Kidney tubule cell (primary cell): ENCODE measurements around the gene EFCAB9.

Experiments
- DNase-seq: peaks from one replicate; pipeline ENCODE4 v3.0.0-alpha.2; 2018; ENCODE audit warnings: low spot score

EFCAB9 gene

DNA sequence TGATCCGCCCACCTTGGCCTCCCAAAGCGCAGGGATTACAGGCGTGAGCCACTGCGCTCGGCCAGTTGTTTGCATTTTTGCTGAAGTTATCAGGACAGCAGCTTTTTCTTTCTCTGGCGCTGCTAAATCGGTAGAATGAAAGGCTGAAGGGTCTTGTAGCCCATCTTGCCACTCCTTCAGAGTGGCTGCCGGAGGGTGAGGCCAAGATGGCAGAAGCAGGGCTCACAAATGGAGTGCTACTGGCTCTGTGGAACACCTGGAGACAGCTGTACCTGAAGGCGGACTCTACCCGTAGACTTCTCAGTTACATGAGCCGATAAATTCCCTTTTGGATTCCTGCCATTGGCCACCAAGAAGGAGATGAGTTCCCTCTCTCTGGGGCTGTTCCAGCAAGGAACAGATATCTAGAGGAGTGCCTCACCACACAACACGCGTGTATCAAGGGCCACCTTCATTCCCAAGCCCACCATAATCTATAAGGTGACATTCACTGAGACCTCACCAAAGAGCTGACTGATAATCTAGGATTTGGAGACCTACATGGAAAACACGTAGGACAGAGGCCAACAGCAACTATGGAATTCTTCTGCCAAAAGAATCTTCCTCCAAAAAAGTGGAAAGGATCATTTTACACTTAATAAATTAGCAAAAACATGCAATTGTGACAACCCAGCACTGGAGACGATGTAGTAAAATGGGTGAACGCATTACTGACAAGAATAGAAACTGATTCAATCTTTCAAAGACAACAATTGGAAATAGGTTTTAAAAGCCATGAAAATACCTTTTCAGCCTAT lies 27.7 kb upstream of the EFCAB9 start:
- no peak for DNase-seq

DNA sequence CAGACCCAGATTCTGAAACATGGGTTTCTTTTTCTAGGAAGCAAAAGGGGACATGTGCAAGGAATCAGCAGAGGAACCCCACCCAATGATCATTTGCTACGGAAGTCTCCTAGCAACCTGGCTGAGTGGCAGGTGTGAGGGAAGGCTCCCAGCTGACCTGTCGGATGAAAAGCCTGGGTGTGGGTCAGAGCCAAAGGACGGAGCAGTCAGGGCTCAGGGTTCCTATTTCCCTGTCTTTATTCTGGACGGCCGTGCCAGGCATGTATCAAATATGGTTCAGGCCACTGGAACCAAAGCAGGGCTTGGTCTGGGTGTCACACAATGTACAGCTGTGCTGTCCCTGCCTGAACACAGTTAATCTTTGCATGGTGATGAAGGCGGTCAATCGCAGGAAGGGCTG lies 26.1 kb upstream of the EFCAB9 start:
- no peak for DNase-seq

DNA sequence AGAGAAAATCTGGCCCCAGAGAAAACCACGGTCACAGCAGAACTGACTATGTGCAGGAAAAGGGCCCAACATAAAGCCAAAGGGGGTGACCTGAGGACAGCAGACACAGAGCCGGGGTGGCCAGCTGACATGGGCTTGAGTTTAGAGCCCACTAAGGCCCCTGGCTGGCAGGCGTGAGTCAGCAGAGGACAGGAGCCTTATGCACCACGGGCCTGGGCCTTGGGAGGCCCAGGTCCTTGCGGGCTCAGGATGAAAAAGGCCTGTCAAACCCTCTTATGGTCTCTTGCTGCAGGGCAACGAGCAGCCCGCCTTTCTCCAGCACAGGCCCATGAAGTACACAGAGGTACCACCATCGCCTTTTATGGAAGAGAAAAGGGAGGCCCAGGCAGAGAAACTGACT lies 25.7 kb upstream of the EFCAB9 start:
- DNase-seq = no peak

DNA sequence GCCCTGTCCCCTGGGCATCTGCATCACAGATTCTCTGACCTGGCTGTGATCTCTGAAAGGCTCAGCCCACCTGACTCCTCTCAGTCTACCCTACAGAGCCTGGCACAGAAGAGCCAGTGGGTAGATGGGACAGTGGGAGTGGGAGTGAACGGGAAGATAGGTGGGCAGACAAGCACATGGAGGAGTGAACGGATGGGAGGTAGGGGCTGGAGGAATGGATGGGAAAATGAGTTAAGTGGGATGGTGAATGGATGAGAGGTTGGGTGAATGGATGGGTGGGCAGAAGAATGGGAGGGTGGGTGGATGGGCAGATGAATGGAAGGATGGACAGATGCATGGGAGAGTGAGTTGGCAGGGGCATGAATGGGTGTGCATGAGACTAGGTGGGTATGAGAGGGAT lies 24.8 kb upstream of the EFCAB9 start:
- DNase-seq = no peak

DNA sequence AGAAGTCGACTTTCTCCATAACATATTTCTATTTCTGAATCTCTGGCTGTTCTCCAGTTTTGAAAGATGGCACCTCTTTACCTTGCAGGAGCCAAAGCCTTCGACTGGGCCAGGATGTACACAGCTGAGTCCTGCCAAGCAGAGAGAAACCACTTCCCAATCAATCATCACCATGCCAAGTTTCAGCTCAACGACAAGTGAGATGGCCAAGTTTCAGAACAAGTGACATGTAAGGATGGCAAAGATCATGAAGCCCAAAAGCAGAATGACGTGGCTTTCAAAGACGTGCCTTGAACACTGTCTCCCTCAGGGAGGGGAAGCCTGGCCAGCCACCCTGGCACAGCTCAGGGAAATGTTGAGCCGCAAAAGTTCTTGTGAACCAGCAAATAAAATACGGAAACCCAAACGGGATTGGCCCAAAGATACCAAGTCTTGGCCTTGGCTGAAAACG lies 23.7 kb upstream of the EFCAB9 start:
- no peak for DNase-seq

DNA sequence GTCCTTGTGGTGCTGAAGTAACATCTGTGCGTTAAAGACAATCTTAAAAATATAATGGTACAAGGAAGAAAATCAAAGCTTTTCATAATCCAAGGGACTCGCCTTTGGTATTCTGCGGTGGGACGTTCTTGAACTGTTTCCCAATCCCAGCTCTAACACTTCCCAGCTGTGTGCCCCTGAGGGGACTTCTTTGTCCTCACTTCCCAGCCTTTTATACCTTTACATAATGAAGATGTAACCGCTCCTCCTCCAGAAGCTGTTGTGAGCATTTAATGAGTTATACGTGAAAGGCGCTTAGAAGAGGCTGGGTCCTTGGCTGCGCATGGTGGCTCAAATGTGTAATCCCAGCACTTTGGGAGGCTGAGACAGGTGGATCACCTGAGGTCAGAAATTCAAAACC lies 22.9 kb upstream of the EFCAB9 start:
- no peak for DNase-seq

DNA sequence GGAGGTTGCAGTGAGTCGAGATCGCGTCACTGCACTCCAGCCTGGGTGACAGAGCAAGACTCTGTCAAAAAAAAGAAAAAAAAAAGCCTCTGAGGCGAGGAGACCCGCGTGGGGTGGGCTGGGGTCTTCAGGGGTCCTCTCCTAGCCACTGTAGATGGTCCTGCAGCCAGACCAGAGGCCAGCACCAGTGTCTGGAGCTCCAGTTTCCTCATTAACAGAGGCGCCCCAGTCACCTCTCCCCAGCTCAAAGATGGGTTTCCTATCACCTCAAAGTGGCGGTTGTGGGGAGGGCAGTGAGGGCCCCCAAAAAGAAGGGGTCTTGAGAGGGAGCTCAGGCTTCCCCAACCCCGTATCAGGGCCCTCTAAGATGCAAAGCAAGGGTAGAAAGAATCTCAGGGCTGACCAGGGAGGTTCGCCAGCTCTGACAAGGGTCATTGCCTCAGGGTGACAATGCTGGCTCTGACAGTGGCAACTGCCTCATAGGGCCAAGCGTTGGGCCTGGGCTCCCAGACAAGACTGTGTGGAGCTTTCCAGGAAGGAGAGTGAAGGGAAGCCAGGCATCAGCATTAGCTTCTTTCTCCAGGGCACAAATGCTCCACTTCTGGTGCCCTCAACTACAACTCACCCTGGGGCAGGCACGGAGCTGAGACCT lies 20.9 kb upstream of the EFCAB9 start:
- no peak for DNase-seq

DNA sequence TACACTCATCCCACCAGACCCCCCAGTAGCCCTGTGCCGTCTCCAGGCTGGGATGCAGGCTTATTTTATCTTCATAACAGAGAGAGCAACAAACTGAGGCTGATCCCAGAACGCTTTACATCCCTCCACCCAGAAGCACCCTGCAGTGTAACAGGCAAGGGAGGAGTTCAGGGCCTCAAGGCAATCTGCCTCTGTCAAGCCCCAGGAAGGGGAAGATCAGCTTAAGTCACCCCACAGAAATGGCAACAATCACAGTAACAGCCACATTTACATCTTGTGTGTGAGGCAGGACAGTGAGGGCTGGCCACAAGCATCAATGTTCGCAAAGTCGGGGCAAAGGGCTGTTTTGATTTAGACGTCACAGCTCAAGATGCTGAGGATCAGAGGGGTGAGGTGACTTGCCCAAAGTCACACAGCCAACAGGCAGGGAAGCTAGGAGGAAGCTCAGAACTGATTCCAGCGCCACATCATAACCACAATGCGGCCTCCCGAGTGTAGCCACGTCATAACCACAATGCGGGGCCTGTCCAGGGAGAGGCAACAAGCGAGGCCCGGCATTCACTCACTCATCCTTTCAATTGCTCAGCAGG lies 20.3 kb upstream of the EFCAB9 start:
- DNase-seq = peak; percentile 28

DNA sequence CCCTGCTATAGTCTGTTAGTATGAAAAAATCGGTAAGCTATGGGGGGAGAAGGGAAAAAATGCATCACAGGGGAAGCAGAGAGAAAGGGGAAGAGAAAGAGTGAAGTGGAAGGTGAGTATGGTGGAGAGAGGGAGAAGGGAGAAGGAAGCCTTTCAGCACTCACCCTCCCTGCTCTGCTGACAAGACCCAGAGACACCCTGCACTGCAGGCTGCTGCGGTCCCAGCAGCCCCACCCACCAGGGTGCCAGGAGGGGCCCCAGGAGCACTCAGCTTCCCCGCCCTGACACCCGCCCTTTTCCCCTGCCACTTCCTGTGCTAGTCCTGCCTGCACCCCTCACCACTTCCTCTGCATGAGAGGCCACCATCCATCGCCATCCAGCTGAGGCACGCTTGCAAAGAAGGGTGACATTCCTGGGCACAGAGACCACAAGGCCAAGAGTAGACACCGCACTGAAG lies 18.7 kb upstream of the EFCAB9 start:
- no peak for DNase-seq

DNA sequence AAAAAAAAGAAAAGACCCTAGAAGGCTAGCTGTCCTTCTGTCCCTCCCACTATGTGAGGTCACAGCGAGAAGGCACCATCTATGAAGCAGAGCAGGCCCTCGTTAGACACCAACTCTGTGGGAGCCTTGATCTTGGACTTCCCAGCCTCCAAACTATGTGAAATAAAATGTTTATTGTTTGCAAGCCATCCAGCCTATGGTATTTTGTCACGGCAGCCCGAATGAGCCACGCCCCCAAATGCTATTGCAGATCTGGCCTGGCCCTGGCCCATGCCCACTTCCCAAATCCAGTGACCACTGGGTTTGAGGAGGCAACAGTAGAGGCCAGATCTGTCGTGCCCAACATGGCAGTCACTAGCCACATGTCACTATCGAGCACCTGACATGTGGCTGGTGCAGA lies 16.8 kb upstream of the EFCAB9 start:
- no peak for DNase-seq

DNA sequence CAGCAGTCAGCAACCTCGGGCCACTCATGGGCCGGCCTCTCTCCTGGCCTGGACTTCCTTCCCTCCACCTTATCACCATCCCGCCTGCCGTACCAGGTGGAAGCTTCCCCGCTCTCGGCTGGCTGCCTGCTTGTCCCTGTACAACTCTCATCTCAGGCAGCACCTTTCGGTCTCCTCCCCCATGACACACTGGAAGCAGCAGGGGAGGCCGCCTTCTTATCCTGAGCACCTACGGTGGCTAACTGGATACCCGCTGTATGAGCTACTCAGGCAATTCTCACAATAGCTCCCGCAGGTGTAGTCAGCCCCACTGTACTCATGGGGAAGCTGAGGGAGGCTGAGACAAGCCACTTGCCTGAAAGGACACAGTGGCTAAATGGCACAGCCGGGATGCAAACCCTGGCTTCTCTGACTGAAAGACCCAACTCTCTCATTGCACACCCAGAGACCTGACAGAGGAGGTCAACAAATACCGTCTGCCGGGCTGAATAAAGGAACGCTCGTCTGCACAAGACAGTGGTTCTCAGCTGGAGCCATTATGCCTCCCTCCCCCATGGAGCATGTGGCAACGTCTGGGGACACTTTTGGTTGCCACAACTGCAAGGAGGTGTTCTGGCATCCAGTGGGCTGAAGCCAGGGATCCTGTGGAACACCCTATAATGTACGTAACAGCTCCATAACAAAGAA lies 15.5 kb upstream of the EFCAB9 start:
- DNase-seq = no peak

DNA sequence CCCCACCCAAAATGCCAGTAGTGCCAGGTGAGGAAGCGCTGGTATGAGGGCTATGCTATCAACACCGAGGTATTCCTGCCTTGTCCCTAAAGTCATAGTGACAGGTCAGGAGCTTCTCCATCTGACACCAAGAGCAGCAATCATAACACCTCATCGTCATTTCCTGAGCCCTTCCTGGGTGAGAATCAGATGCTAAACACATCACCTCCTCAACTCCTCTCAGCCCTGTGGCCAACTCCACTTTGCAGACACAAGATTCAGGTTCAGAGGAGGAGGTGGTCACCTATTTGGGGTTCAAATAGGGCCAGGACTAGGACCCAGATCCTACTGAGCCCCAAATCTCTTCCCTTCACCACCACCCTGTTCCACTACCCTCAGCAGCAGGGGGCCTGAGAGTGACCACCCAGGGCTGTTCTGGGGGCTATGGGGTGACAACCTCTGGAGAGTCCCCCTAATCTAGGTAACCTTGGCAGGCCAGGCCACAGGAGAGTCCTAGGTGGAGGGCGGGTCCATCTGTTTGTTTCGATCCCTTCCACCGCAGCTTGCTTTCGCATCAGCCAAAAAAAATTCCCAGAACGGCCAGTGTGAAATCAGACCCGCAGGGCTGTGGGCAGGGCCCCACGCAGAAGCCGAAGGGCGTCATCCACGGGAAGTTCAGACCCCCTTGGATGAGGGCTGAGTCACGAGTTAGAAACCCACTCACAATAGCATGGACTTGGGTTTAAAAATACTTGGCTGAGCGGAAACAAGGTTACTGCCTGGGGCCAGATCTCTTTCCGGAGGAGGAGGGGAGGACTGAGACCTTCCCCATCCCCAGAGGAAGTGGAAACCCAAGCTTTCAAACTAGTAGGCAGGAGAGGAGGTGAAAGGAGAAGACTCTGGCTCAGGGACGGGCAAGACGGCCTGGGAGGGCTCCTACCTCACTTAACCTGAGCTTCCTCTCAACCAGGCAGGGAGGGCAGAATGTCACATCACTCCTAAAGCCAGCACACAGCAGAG lies 14.7 kb upstream of the EFCAB9 start:
- DNase-seq = no peak

DNA sequence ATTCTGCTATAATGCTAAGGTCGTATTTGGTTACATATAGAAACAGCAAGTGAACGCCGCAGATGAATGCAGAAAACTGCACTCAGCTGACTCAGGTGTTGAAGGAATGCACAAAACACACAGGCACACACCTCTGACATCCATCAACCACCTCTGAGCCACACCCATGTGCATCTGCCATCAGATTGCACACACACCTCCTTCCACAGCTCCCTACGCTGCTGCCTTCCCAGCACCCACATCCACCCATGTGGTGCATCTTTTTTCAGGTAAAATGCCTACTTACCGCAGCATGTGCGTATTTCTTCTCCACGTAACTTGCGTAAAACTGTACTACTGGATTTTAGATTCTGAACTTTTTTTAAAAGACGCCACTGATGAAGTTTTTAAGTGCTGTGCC lies 13.0 kb upstream of the EFCAB9 start:
- DNase-seq = no peak

DNA sequence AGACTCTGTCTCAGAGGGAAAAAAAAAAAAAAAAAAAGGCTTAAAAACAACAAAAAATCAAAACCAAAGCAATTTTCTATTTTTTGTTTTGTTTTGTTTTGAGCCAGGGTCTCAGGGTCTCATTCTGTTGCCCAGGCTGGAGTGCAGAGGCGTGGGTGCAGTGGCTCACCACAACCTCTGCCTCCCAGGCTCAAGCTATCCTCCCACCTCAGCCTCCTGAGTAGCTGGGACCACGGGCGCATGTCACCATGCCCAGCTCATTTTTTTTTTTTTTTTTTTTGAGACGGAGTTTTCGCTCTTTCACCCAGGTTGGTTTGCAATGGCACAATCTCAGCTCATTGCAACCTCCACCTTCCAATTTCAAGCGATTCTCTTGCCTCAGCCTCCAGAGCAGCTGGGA lies 11.7 kb upstream of the EFCAB9 start:
- DNase-seq = no peak

DNA sequence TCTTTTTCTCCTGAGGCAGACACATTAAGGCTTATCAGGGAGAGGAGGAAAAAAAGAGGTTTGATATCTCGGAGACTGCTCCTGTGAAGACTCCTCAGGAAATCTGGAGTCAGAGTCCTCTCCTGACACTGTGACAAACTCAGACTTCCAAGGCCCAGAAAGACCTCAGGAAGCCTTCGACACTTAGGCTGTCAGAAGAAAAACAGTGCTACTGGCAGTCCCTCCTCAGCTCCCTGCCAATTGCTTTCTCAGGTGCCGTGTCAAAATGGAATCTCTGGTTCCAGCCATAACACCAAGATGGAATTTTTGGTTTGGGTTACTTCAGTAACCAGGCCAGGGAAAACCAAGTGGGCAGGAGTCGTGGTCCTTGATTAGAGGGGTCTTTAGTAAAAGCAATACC lies 10.1 kb upstream of the EFCAB9 start:
- no peak for DNase-seq

DNA sequence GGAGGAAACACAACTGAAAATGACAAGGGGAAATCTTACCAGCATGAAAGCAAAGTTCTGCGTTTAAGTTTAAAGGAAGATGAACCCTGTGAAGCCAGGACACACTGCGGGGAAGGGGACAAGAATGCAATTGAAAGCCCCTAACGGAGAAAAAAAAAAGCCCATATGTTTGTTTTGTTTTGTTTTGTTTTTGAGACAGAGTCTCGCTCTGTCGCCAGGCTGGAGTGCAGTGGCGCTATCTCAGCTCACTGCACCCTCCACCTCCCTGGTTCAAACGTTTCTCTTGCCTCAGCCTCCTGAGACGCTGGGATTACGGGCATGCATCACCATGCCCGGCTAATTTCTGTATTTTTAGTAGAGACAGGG lies 8.9 kb upstream of the EFCAB9 start:
- DNase-seq = no peak

DNA sequence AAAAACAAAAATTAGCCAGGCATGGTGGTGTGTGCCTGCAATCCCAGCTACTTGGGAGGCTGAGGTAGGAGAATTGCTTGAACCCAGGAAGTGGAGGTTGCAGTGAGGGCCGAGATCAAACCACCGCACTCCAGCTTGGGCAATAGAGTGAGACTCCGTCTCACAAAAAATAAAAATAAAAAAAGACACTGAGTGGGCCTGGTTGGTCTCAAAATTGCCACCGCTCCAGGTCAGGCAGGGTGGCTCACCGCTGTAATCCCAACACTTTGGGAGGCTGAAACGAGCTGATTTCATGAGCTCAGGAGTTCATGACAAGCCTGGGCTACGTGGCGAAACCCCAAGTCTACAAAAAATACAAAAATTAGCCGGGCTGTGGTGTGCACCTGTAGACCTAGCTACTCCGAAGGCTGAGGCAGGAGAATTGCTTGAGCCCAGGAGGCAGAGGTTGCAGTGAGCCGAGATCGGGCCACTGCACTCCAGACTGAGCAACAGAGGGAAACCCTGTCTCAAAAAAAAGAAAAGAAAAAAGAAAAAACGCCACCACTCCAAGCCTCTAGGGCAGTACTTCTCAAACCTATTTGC lies 7.8 kb upstream of the EFCAB9 start:
- DNase-seq = no peak

DNA sequence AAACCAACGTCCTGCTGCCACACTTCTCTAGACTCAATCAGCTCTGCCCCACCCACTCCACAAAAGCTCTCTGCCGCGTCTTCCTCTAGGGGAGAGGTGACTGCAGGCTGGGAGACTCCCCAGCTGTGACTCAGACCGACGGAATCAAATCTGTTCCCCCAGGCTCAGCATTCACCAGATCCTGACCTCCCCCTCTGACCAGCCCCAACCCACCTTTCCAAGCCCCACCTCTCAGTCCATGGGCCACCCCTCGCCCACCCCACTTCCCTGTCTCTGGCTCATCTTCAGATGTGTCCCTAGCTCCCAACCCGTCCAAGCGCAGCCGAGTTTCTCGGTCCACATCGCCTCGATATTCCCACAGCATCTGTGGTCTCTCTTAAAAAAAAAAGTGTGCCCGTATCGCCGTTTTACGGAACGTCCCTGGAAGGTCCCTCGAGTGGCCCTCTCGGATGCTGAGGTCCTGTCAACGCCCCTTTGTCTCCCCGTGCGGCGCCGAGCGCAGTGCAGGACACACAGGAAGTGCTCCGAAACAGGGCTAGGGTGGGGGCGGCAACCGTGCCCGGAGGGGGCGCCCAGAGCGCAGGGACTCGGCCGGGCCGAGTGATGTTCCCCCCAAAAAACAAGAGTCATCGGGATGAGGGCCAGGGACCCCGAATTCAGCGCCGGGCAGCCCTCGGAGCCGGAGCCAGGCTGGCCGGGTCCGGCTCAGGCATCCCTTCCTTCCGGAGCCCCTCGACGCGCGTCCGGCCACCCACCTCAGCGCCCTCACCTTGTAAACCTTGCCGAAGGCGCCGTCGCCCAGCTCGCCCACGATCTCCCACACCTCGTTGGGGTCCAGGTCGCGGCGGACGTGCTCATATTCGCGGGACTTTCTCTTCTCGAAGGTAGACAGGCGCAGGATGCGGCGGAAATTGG lies 6.6 kb upstream of the EFCAB9 start:
- DNase-seq = peak; percentile 84

DNA sequence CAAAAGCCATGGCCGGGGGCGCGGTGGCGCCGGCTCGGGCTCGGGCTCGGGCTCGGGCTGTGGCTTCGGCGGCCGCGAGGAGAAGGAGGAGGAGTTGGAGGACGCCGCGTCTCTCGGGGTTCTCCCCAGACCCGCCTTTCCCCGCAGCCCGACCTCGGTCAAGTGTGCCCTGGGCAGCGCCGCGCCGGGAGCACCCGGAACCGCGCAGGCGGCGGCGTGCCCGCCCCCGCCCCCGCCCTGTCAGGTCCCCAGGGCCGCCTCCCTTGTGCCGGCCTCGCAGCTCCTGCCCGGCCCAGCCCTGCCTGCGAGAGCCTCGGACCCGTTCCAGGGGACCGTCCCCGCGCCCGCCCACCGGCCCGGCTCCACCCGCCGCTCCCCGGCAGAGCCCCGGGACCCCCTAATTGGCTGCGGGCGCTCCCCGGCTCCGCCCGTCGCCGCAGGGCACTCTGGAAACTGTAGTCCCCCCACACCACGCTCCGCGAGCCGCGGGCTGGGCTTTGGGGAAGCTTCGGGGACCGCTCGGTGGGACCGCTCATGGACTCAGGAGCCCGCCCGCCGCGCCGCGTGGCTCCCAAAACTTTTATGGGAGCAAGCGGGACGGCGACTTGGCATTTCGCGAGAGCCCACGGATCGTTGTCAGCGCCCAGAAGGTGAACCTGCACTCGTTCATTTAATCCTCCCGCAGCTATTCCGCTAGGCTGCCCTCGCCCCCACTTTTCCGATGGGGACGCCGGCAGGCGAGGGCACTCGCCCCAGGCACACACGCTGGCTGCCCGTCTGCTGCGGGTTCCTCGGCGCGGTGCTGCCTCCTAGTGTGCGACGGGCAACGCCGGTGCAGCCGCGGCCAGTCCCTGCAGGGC lies 5.7 kb upstream of the EFCAB9 start, which contains the start of gene STK10:
Gene STK10 (minus strand): TSS at position 192 of the 860 bp plus-strand sequence. CDS start 182 bp downstream, at position 10.
- peak; percentile 92 for DNase-seq
